ENCODE results near the gene SLC7A14.

Gene SLC7A14

GRCh38 chr3:170494766-170495165, 91.1 kb downstream of the SLC7A14 start:
- Mint-ChIP-seq H3K4me3 (no peak overlapping the region), H3K27me3 (ENCODE audit: low read depth, poor library complexity) (no peaks in the 10 kb centered on the region), H3K9me3 (no peaks in the 10 kb centered on the region), H3K36me3 (ENCODE audit: low read depth) (no peaks in the 10 kb centered on the region), H3K4me1 (peaks cover 49% of the 10 kb centered on the region), H3K27ac (no peak overlapping the region)
- TF ChIP-seq, protein P1, sequence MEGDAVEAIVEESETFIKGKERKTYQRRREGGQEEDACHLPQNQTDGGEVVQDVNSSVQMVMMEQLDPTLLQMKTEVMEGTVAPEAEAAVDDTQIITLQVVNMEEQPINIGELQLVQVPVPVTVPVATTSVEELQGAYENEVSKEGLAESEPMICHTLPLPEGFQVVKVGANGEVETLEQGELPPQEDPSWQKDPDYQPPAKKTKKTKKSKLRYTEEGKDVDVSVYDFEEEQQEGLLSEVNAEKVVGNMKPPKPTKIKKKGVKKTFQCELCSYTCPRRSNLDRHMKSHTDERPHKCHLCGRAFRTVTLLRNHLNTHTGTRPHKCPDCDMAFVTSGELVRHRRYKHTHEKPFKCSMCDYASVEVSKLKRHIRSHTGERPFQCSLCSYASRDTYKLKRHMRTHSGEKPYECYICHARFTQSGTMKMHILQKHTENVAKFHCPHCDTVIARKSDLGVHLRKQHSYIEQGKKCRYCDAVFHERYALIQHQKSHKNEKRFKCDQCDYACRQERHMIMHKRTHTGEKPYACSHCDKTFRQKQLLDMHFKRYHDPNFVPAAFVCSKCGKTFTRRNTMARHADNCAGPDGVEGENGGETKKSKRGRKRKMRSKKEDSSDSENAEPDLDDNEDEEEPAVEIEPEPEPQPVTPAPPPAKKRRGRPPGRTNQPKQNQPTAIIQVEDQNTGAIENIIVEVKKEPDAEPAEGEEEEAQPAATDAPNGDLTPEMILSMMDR (IDR thresholded peaks at IDR 0.05), result no peak
- no peak for DNase-seq

DNA sequence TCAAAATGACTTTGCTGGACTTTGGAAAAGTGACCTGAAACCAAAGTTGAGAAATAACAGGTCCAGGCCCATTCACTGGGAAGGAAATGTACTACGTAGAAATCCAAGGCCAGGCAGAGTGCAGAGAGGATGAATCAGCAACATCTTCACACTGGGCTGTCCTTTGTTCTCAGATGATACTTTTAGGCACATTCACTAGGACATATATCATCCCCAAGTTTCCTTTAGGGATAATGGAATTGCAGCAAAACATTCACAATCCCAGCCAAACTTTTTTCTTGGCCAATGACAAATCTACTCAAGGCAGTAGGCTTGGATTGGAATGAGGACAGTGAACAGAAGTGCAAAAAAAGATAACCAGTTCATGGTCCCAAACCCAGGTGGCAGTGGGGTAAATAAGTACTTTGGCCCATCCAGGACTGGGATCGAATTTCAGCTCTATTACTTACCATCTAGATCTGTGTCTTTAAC, 92.1 kb downstream of the SLC7A14 start:
- TF ChIP-seq, protein P1 (IDR thresholded peaks at IDR 0.05), result no peak
- Mint-ChIP-seq H3K27me3 (ENCODE audit: low read depth, poor library complexity) (no peaks in the 10 kb centered on the region), H3K36me3 (ENCODE audit: low read depth) (no peaks in the 10 kb centered on the region), H3K27ac (no peak overlapping the region), H3K4me1 (peaks cover 49% of the 10 kb centered on the region), H3K4me3 (no peak overlapping the region), H3K9me3 (no peaks in the 10 kb centered on the region)
- no peak for DNase-seq

GRCh38 chr3:170491901-170492300, 94.0 kb downstream of the SLC7A14 start:
- Mint-ChIP-seq H3K9me3 (no peaks in the 10 kb centered on the region), H3K4me3 (no peak overlapping the region), H3K4me1 (peaks cover 43% of the 10 kb centered on the region), H3K27ac (no peak overlapping the region), H3K27me3 (ENCODE audit: low read depth, poor library complexity) (no peaks in the 10 kb centered on the region), H3K36me3 (ENCODE audit: low read depth) (no peaks in the 10 kb centered on the region)
- no peak for DNase-seq
- TF ChIP-seq, protein P1 (IDR thresholded peaks at IDR 0.05), result no peak

- DNase-seq, result no peak
- Mint-ChIP-seq H3K36me3 (ENCODE audit: low read depth) (no peaks in the 10 kb centered on the region), H3K9me3 (no peaks in the 10 kb centered on the region), H3K27ac (no peak overlapping the region), H3K4me3 (no peak overlapping the region), H3K4me1 (peaks cover 46% of the 10 kb centered on the region), H3K27me3 (ENCODE audit: low read depth, poor library complexity) (no peaks in the 10 kb centered on the region)
- TF ChIP-seq, protein P1 (IDR thresholded peaks at IDR 0.05), result no peak
Measured at GRCh38 chr3:170490828-170491560, 94.9 kb downstream of the SLC7A14 start.

- no peaks in the 10 kb centered on the region for H3K36me3 Mint-ChIP-seq (ENCODE audit: low read depth)
- H3K4me3 Mint-ChIP-seq, result no peak overlapping the region
- TF ChIP-seq, protein P1 (IDR thresholded peaks at IDR 0.05), result no peak
- DNase-seq, result no peak
- no peaks in the 10 kb centered on the region for H3K27me3 Mint-ChIP-seq (ENCODE audit: low read depth, poor library complexity)
- H3K27ac Mint-ChIP-seq, result no peak overlapping the region
- H3K4me1 Mint-ChIP-seq, result peaks cover 40% of the 10 kb centered on the region
- H3K9me3 Mint-ChIP-seq, result no peaks in the 10 kb centered on the region
Measured at GRCh38 chr3:170488802-170489201, 97.1 kb downstream of the SLC7A14 start.

- peaks cover 4% of the 10 kb centered on the region for H3K9me3 Mint-ChIP-seq
- H3K36me3 Mint-ChIP-seq (ENCODE audit: low read depth), result no peaks in the 10 kb centered on the region
- TF ChIP-seq, protein P1 (IDR thresholded peaks at IDR 0.05), result no peak
- H3K27ac Mint-ChIP-seq, result no peak overlapping the region
- peaks cover 26% of the 10 kb centered on the region for H3K4me1 Mint-ChIP-seq
- no peak for DNase-seq
- H3K4me3 Mint-ChIP-seq, result no peak overlapping the region
- H3K27me3 Mint-ChIP-seq (ENCODE audit: low read depth, poor library complexity), result no peaks in the 10 kb centered on the region
Measured at GRCh38 chr3:170487031-170487430, 98.8 kb downstream of the SLC7A14 start.
